Osteoblast (primary cell): ENCODE results near the gene MUC3A. TPM values are rescaled to one million over a fixed set of nuclear protein-coding genes. Genes with fewer than 3 reads are reported as not detected.
A peak's percentile ranks its signal among the peaks of the same experiment; 100 is the strongest.

Experiments used
- DNase-seq: peaks from one replicate; pipeline ENCODE4 v3.0.0; 2011; ENCODE audit warnings: low spot score, mixed read lengths; ENCODE audit not compliant: insufficient read length; ENCODE audit errors: missing footprints
- H2AFZ ChIP-seq: 2 replicates; pipeline ENCODE4 v1.6.0; 2011; ENCODE audit warnings: mild to moderate bottlenecking, low read length
- H3K27ac ChIP-seq: 2 replicates; pipeline ENCODE4 v1.5.1; 2011; ENCODE audit warnings: mild to moderate bottlenecking, low read depth, low read length, moderate library complexity
- H3K27me3 ChIP-seq: 2 replicates; pipeline ENCODE4 v1.6.0; 2012; ENCODE audit warnings: mild to moderate bottlenecking, control low read depth, inconsistent platforms, low read length, moderate library complexity; ENCODE audit not compliant: insufficient read depth
- H3K36me3 ChIP-seq: 2 replicates; pipeline ENCODE4 v1.5.1; 2011; ENCODE audit warnings: mild to moderate bottlenecking, low read length, control low read depth, moderate library complexity; ENCODE audit not compliant: insufficient read depth
- H3K4me1 ChIP-seq: 2 replicates; pipeline ENCODE4 v1.5.1; 2011; ENCODE audit warnings: mild to moderate bottlenecking, low read length, control low read depth, moderate library complexity; ENCODE audit not compliant: insufficient read depth
- H3K4me2 ChIP-seq: 2 replicates; pipeline ENCODE4 v1.6.0; 2011; ENCODE audit warnings: mild to moderate bottlenecking, low read length; ENCODE audit not compliant: insufficient read depth
- H3K4me3 ChIP-seq: fragments of 200-600 bp; sonication (generic); 3 replicates; pipeline ENCODE4 v1.5.1; 2012; ENCODE audit warnings: mild to moderate bottlenecking, low read length, inconsistent platforms; ENCODE audit not compliant: insufficient read depth
- H3K79me2 ChIP-seq: 2 replicates; pipeline ENCODE4 v1.6.0; 2012; ENCODE audit warnings: mild to moderate bottlenecking, low read length, control low read depth, inconsistent platforms; ENCODE audit not compliant: insufficient read depth
- H3K9me3 ChIP-seq: 2 replicates; pipeline ENCODE4 v1.5.1; 2011; ENCODE audit warnings: low read depth, low read length, control low read depth
- H4K20me1 ChIP-seq: 2 replicates; pipeline ENCODE4 v1.6.0; 2012; ENCODE audit warnings: mild to moderate bottlenecking, low read length, control low read depth; ENCODE audit not compliant: insufficient read depth
- CTCF ChIP-seq: IDR thresholded peaks from 2 replicates; pipeline ENCODE4 v1.5.1; 2011; ENCODE audit warnings: mild to moderate bottlenecking, low read depth, low read length, moderate library complexity; ENCODE audit errors: extremely low read depth
- total RNA-seq: library from RNA; depleted of rRNA; stranded (reverse); fragments of >200 nt; gene quantifications from 2 replicates; pipeline ENCODE4 v1.2.3, GENCODE V29; 2012

The MUC3A gene
- total RNA-seq, 1 donor: not detected

- no peaks in the 10 kb centered on the region for H3K79me2 ChIP-seq
- no peak overlapping the region for H3K4me2 ChIP-seq
- no peak for TF ChIP-seq CTCF
- no peak overlapping the region for H3K27ac ChIP-seq
- no peak overlapping the region for H3K4me3 ChIP-seq
- H4K20me1 ChIP-seq: no peaks in the 10 kb centered on the region
- H3K27me3 ChIP-seq: peaks cover under 1% of the 10 kb centered on the region
- no peak for DNase-seq
- no peaks in the 10 kb centered on the region for H3K4me1 ChIP-seq
- H2AFZ ChIP-seq: no peak overlapping the region
- no peaks in the 10 kb centered on the region for H3K9me3 ChIP-seq
- no peaks in the 10 kb centered on the region for H3K36me3 ChIP-seq
These were observed 5.6 kb upstream of the MUC3A start for GRCh38 chr7:100943693-100944092.

- DNase-seq: no peak
- no peaks in the 10 kb centered on the region for H3K79me2 ChIP-seq
- no peak overlapping the region for H2AFZ ChIP-seq
- H3K27me3 ChIP-seq: peaks cover 5% of the 10 kb centered on the region
- no peak overlapping the region for H3K4me3 ChIP-seq
- H3K27ac ChIP-seq: no peak overlapping the region
- H3K9me3 ChIP-seq: no peaks in the 10 kb centered on the region
- no peaks in the 10 kb centered on the region for H3K36me3 ChIP-seq
- H3K4me1 ChIP-seq: no peaks in the 10 kb centered on the region
- no peak for TF ChIP-seq CTCF
- no peak overlapping the region for H3K4me2 ChIP-seq
- no peaks in the 10 kb centered on the region for H4K20me1 ChIP-seq
These were observed 5.2 kb upstream of the MUC3A start for GRCh38 chr7:100944138-100944537.

- Histone ChIP-seq H2AFZ (no peak overlapping the region), H3K79me2 (no peaks in the 10 kb centered on the region), H3K27ac (no peak overlapping the region), H4K20me1 (no peaks in the 10 kb centered on the region), H3K4me2 (no peak overlapping the region), H3K27me3 (peaks cover 22% of the 10 kb centered on the region), H3K36me3 (no peaks in the 10 kb centered on the region), H3K4me1 (no peaks in the 10 kb centered on the region), H3K4me3 (no peak overlapping the region), H3K9me3 (no peaks in the 10 kb centered on the region)
- TF ChIP-seq CTCF: no peak
- DNase-seq: no peak
These were observed 3.2 kb upstream of the MUC3A start for GRCh38 chr7:100946111-100946510.

GRCh38 chr7:100946766-100947365 is 2.5 kb upstream of the MUC3A start:
- Histone ChIP-seq H3K4me1 (no peaks in the 10 kb centered on the region), H3K4me3 (no peak overlapping the region), H2AFZ (no peak overlapping the region), H3K9me3 (no peaks in the 10 kb centered on the region), H4K20me1 (no peaks in the 10 kb centered on the region), H3K27me3 (peaks cover 29% of the 10 kb centered on the region), H3K4me2 (no peak overlapping the region), H3K36me3 (no peaks in the 10 kb centered on the region), H3K79me2 (no peaks in the 10 kb centered on the region), H3K27ac (no peak overlapping the region)
- peak; percentile 14 for DNase-seq
- TF ChIP-seq CTCF: no peak
